ENCODE results near the gene SYT14.
A peak's percentile ranks its signal among the peaks of the same experiment; 100 is the strongest.
"Not testable (repeated sequence)": the region's sequence is repeated elsewhere in the genome, so short reads cannot be mapped to it uniquely, and the experiment has no call there.

SYT14 gene

DNA sequence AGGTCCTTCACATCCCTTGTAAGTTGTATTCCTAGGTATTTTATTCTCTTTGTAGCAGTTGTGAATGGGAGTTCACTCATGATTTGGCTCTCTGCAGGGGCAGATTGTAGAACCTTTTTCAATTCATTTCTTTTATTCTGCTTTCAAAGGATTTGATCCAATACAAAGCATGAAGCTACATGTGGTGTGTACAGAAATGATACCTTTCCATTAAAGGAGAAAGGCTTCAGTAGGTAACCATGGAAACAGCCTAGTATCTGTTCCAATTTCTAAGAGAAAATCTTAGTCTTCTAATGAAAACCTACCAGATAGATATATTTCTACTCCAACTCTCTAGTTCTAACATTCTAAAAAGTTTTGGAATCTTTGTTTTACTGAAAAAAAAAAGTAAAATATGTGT lies 105.0 kb downstream of the SYT14 start:
- no peak for DNase-seq

DNA sequence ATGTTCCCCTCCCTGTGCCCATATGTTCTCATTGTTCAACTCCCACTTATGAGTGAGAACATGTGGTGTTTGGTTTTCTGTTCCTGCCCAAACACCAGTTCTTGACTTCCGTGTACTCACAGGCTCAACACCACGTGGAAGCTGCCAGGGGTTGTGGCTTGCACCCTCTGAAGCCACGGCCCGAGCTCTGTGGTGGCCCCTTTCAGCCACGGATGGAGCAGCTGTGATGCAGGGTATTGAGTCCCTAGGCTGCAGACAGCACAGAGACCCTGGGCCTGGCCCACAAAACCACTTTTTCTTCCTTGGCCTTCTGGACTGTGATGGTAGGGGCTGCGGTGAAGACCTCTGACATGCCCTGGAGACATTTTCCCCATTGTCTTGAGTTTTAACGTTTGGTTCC lies 111.6 kb downstream of the SYT14 start:
- no peak for DNase-seq

GRCh38 chr1:210050491-210050890 lies 112.5 kb downstream of the SYT14 start:
- DNase-seq, result not testable (repeated sequence)

DNA sequence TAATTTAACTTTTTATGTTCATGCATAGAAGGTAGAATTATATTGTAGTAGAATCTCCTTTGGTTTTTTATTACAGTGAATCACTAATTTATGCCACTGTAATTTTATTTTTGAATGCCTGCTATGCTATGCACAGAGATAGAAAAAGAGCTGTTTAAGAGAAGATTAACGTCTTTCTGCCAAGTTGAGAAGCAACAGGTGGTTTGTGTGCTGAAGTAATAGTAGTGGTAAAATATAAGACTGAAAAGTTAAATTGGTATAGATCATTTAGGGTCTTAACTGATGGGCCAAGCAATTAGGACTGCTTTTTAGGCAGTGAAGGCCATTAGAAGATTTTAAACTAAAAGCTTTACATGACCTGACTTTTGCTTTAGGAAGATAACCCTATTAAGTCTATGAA lies 115.1 kb downstream of the SYT14 start:
- DNase-seq, result no peak

GRCh38 chr1:210057593-210057992 lies 119.6 kb downstream of the SYT14 start:
- DNase-seq, result no peak

- no peak for DNase-seq
These were observed 124.0 kb downstream of the SYT14 start for GRCh38 chr1:210061992-210062391.

- DNase-seq, result no peak
These were observed 132.5 kb downstream of the SYT14 start for GRCh38 chr1:210070531-210070930.

- peak; percentile 51 for DNase-seq
These were observed 134.1 kb downstream of the SYT14 start for GRCh38 chr1:210072129-210072528.

DNA sequence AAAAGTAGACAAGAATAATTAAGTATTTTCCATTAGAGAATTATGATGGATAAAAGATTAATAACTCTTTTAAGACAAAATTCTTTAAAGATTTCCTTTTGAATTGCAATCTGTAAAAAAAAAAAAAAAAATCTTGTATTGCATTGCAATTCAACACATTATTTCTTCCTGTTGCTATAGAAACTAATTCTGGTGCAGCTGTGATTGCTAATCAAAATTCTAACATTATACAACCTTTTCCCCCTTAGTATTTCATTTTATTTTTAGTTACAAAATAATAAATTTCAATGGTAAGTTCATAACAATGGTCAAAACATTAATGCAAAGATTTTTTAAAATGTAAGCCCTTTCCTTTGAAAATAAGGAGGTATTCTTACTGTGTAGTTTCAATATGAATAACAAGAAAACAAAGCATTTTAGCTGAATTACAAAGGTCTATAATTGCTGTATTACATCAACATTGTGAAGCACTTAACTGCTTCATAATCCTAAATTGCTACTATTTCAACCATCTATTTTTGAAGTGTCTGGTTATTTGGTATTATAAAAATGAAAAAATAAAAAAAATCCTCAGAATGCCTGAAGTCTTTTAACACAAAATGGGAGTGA lies 135.0 kb downstream of the SYT14 start:
- no peak for DNase-seq

DNA sequence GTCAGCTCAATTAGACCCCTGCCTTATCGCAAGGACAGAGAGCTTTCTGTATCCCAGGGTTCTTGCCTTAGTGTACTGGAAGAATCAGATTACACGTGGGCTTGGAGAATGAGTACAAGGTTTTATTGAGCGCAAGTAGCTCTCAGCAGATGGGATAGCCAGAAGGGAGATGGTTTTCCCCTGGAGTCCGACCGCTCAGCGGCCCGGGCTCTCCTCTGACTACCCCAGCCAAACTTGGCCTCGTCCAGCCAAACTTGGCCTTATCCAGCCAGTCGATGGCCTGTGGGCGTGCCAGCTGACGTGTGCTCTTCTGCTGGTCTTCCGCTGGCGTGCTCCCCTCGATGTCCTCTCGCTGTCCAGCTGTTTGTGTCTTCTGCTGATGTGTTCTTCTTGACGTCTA lies 136.9 kb downstream of the SYT14 start:
- DNase-seq, result no peak

GRCh38 chr1:210076620-210077019 lies 138.6 kb downstream of the SYT14 start:
- no peak for DNase-seq

DNA sequence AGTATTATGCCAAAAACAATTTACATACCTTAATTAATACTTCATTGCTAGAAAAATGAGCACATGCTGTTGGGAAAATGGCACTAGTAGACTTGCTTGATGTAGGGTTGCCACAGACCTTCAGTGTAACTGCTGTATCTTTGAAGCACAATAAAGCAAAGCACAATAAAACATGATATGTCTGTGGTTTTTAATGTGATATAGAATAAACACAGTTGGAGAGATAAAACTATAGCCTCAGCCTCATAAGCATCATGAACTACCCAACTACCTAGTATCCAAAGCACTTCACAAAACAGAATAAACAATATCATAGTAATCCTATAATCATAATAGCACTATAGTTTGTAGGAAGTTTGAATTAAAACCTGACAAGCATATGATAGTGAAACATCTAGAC lies 143.5 kb downstream of the SYT14 start:
- no peak for DNase-seq

DNA sequence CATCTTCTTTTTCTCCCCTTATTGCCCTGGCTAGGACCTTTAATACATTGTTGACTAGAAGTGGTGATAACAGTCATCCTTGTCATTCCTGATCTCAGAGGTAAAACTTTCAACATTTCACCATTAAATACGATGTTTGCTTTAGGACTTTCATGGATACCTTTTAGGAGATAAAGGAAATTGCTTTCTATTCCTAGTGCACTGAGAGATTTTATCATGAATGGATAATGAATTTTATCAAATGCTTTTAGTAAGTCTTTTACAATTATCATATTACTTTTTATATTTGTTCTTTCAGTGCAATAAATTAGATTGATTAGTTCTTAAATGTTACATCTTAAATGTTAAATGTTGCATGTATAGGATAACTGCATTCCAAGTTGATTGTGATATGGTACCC lies 147.3 kb downstream of the SYT14 start:
- no peak for DNase-seq

- DNase-seq, result no peak
These were observed 149.0 kb downstream of the SYT14 start for GRCh38 chr1:210087058-210087457.

DNA sequence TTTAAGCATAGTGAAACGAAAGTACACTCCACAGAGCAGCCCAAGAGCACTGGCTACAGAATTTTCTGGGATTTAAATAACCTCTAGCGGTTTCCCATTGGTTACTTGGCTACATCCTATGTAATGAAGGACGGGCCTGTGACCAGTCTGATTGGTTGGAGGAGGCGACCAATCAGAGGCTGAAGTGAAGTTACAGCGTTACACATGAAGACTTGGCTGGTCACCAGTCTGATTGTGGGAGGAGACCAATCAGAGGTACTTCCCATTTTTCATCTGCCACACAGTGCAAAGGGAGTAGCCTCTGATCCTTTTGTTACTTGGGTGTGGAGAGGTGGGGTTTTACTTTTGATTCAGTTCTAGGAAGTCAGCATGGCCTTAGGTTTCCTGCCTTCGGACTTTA lies 151.8 kb downstream of the SYT14 start:
- DNase-seq, result no peak

- no peak for DNase-seq
These were observed 154.3 kb downstream of the SYT14 start for GRCh38 chr1:210092366-210092765.

GRCh38 chr1:210093461-210093860 lies 155.4 kb downstream of the SYT14 start:
- no peak for DNase-seq

DNA sequence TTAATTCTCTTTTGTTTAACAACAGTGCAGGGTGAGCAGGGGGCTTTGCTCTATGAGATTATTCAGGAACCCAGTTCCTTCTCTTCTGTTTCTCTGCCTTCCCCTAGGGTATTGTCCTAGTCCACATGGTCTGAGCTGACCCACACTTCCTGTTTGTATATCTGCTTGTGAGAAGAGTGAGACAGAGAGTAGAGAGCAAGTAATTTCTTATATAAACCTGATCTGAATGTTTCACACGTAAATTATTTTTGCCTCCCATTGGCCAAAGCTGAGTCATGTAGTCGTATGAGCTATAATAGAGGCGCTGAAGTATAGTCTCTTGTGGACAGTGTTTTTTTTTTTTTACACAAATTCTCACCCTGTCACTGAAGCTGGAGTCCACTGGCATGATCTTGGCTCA lies 160.3 kb downstream of the SYT14 start:
- DNase-seq, result no peak

DNA sequence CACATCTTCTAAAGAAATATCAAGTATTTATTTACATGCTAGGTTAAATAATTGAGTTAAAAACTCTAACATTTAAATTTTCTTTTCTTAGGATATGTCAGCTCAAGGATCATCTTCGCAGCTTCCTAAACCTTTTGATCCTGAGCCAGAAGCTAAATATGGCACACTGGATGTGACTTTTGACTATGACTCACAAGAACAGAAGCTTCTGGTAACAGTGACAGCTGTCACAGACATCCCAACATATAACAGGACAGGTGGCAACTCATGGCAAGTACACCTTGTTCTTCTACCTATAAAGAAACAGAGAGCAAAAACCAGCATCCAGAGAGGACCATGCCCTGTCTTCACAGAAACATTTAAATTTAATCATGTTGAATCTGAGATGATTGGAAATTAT lies 161.9 kb downstream of the SYT14 start:
- DNase-seq, result no peak

DNA sequence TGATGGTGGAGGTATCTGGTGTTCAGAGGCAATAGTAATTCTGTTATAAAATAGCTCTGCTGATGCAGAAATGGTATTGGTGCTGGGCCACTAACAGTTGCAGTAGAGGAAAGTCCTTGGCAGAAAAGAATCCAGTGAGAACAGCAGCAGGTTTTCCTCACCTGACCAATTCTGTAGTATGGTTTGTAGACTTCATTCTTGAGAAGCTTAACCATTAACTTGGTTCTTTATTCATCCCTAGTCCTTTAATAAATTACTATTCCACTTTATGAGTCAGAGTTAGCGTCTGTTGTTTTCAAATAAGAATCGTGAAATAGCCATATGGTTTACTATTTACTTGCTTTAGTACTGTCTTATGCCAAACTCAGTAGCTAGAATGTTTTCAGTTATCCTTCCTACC lies 166.1 kb downstream of the SYT14 start:
- DNase-seq, result no peak

DNA sequence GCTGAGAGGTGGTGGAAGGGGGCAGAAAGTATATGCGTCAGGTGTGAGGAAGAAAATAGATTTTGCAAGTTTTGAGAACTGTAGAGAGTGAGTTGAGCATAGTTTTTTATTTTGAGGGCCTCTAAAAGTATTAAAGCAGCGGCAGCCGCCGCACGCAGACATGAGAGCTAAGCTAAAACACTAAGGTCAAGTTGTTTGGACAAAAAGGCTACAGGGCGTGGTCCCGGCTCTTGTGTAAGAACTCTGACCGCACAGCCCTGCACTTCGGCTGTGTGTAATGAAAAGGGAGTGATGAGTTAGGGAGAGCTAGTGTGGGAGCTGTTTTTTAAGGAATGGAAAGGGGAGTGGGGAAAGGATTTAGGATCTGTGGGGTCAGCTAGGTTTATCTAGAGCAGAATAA lies 174.9 kb downstream of the SYT14 start:
- not testable (repeated sequence) for DNase-seq

GRCh38 chr1:210117198-210117597 lies 179.2 kb downstream of the SYT14 start:
- DNase-seq, result no peak

GRCh38 chr1:210117681-210118170 lies 179.7 kb downstream of the SYT14 start:
- DNase-seq, result no peak

DNA sequence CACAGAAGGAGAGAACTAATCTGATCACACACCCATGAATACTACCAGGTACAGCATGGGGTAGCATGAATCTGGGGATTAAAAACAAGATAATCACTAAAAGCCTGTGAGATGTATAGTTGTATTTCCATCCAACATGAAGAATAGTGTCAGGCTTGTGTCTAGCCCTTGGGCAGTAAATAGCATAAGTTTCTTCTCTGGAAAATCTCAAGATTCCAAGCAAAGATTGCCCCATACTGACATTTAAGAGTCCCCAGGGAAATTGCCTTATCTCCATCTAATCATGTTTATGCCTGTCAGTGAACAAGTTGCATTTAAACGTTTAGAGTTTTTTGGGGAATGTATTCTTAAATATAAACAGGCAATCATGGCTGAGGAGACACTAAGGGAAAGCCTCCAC lies 185.4 kb downstream of the SYT14 start:
- DNase-seq, result peak; percentile 11

DNA sequence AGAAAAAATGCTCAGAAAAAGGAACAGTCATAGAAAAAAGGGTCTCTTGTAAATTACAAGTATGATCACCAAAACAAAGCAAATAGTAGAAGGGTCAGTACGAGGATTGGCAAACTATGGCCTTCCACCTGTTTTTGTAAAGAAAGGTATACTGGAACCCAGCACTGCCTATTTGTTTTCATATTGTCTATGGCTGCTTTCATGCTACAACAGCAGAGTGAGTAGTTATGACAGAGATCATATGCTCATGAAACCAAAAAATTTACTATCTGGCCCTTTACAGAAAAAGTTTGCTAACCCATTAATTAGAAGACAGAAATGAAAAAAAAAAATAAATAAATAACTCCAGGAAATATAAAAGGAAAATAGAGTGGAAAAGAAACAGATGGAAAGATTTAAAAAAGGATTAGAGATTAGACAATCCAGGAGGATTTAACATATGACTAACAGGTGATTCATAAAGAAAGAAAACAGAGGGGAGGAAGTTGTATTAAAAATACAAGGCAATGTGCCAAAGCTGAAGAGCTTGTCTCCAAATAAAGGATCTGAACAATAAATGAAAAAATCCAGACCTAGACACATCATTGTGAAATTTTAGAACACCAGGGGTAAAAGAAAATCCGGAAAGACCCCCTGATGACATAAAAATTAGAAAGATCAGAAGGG lies 186.0 kb downstream of the SYT14 start:
- peak; percentile 82 for DNase-seq

Measured in fibroblast of skin of right quadriceps (primary cell).